Activated CD8-positive, alpha-beta memory T cell treated with anti-CD3 and anti-CD28 coated beads for 1 hour (primary cell): ENCODE measurements around the gene TTLL11.

ENCODE experiments used
- DNase-seq, 2 donors: peaks; one replicate each; pipeline ENCODE4 v3.0.0-alpha.2; 2020; ENCODE audit warnings: low read depth in 1 of 2; ENCODE audit errors: extremely low read depth in 1 of 2

Gene TTLL11

DNA sequence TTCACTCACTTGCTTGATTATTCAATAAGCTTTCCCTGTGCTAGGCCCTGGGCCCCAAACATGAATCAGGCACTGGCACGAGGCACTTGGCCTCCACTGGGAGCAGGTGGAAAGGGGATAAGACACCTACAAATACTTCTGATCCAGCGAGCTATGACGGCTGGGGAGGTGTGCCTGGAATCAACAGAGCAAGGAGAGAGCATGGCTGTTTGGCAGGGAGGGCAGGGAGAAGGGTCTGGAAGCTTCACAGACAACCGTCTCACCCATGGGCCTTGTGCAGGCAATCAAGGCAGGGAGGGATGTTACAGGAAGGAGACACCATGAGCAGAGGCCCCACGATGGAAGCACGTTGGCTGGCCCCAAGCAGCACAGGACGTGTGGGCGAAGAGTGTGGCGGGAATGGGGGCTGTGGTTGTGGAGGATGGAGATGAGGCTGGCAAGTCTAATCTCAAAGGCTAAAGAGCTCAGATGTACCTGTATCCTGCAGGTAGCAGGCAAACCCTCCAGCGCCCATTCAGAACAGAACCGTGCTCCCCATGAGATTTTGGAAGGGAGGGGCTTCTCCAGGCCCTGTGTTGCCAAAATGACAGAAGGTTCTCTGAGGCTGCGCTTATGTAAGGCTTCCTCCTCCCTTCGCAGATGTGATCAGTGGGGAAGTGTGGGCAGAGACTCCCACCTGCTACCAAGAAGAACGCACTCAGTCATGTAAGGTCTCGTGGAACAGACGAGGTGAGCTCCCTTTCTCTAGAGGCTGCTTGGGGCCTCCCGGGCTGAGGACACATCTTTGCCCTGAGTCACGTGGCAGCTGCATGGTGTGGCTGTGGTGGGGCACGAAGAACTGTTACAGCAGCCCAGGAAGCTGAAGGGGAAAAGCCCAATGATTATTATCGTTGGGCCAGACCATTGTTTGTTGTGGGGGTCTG, 252.0 kb downstream of the TTLL11 start:
- no peak for DNase-seq

GRCh38 chr9:121839726-121840500, 253.2 kb downstream of the TTLL11 start:
- no peak for DNase-seq

DNA sequence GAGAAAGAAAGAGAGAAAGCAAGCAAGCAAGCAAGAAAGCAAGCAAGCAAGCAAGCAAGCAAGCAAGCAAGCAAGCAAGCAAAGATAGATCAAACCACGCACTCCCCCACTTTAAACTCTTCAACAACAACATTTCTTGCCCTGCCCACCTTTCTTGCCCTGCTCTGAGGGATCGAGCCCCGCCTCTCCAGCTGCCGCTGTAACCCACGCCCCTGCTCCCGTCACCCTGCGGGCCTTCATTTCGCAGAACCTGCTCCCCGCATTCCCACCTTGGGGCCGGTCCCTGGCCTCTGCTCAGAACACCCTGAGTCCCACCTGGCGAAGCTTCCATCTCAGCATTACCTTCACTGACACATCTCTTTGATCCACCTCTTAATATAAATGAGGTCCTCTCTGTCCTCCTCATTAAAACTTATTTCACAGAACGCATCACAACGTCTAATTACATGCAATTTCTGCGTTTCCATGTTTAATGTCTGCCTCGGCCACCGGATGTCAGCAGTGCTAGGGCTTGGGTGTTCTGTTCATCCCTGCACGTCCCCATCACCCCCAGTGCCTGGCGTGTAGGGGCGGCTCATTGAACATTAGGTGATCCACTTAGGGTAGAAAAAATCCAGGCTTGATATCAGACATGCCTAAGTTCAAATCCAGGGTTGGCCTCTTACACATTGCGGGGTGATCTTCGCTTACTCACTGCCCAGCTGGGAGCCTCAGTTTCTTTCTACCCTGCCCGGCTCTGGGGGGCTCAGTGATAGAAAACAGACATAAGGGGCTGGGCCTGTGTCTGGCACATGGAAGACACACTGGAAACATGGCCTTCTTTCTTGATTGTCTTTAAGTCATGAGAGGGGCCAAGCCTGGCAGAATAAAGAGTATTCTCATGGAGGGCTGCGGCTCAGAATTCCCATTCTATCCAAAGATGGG, 254.1 kb downstream of the TTLL11 start:
- DNase-seq: no peak

- DNase-seq: no peak
These were observed 255.8 kb downstream of the TTLL11 start for GRCh38 chr9:121837113-121837961.

DNA sequence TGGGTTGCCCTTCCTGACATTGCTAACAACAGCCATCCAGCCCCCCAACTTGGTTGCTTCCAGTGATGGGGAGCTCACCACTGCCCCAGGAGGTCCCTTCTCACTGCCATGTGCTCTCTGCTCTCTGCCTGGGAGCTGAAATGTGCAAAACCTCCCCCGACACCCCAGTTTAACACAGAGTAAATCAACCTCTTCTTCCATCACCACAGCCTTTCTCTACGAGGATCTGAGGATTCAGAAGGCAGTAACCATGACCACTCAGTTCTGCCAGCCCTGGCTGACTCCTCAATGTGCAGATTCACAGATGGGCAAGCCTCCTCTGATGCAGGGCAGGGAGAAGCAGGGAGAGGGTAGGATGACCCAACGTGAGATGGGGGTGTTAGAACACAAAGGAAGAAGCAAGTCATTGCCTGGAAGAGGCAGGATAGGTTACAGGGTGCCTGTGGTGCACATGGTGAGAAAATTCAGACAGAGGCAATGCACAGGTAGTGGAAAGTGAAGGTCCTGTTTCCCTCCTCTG, 256.7 kb downstream of the TTLL11 start:
- no peak for DNase-seq

DNA sequence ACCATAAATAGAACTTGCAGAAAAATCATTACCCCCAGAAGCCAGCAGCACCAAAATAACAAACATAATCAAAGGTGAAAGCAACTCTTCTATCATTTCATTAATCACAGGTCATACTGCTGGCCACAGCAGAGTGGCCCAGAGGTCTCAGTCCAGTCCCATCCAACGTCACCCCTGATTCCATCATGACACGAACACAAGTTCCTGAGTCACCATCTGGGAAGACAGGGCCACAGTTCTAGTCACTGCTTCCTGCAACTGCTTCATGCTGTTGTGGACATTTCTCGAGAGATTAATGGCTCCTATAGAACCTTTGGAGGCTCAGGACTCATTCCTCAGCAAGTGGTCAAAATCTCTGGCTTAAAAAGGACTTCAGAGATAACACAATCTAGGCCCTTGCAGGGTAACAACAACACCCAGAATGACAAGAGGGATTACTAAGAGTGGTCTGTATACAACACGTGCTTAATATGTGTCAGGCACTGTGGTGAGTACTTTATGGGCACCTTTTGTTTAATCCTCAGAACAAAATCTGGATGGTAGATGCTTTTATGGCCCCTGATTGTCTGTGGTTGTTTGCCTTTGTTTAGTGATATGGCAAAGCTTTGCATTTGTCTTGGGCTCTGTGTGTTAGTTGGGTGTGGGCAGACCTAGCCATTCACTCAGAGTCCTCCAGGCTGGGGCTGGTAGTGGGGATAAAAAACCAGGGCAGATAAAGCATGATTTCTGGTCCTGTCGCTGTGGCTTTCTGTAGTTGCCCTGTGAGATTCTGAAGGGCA, 257.3 kb downstream of the TTLL11 start:
- DNase-seq: no peak

DNA sequence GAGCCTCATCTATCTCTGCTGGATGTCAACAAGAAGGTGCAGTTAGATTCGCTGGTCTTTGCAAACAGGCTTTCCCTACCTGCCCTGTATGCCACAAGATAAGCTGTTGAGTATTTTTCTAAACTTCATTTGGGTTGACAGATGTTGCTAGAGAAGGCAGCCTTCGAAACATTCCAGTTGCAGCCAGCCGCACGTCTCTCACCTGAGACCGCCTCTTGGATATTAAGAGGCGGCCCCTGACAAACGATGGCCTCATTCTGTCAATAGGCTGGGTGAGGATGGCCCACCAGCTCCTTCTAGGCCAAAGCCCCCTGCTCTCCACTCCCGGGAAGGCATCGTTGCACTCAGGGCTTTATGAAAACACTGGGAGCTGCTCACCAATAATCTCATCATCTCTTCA, 260.0 kb downstream of the TTLL11 start:
- DNase-seq: no peak

- DNase-seq: no peak
These were observed 261.2 kb downstream of the TTLL11 start for GRCh38 chr9:121831869-121832268.

DNA sequence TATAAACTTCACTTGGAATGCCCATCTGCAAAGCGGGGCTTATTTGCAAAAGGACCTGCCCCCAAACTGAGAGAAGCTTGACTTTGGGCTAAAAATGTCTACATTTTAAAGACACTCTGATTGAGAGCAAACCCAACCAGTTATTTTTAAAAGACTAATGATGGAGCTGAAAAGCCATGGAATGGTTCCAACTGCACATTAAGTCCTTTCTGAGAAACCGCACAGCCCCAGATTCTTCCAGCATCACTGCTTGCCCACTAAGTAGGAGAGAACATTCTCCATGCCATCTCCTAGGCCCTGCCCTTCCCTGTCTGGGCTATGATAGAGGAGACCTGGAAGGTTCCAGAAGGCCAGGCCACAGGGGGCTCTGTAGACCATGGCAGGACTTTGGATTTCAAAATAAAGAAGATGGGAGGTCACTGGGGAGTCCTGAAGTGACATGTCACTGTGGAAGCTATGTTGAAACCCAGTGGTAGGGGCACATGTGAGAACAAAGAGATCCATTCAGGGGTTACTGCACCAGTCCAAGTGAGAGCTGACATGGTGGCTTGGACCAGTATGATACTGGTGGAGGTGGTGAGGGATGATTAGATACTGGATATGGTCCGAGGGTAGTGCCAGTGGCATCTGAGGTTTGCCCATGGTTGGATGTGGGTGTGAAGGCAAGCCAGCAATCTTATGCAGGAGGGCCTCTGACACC, 262.5 kb downstream of the TTLL11 start:
- DNase-seq: no peak

DNA sequence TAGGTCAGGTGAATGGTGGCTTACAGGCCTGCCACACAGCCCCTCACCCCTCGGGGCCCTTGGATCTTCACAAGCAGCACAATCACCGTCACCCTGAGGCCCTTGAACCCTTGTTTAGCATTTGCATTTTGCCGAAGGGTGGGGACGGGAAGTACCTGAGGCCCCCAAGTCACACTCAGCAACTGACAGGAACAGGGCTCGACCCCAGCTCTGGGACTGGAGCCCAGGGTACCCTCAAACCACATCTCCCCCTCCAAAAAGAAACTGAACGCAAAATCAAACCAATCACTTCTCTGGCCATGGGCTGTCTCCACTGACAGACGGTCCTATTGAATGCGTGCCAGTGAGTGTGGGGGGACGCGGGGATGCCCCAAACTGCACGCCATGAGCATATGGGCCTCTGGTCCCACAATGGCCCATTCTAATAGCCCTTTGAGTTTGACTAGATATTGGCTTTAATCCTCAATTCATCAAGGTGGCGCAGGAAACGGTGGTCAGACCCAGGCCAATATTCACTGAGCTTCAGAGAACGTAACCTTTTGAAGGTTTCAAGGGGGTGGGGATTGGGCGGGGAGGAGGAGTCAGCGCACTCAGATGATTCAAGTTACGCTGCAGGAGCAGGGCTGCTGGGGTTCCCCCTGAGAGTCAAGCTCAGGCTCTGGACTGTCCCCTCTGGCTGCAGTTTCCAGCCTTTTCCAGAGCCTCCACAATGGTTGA, 265.7 kb downstream of the TTLL11 start:
- no peak for DNase-seq

DNA sequence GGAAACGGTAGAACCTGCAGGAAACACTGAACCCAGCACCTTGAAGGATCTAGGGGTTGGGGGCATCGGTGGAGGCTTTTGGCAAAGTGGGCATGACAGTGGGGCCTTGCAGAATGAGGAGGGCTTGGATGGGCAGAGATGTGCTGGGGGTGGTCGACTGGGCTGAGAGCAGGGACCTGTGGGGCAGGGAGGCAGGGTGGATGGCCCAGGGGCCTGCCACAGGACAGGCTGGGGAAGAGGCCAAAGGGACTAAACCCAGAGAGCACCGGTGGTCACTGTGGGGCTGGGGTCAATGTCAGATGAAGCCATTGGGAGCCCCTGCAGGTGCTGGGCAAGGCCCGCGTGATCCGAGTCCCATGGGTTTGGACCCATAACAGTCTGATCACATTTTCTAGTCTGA, 266.4 kb downstream of the TTLL11 start:
- no peak for DNase-seq

DNA sequence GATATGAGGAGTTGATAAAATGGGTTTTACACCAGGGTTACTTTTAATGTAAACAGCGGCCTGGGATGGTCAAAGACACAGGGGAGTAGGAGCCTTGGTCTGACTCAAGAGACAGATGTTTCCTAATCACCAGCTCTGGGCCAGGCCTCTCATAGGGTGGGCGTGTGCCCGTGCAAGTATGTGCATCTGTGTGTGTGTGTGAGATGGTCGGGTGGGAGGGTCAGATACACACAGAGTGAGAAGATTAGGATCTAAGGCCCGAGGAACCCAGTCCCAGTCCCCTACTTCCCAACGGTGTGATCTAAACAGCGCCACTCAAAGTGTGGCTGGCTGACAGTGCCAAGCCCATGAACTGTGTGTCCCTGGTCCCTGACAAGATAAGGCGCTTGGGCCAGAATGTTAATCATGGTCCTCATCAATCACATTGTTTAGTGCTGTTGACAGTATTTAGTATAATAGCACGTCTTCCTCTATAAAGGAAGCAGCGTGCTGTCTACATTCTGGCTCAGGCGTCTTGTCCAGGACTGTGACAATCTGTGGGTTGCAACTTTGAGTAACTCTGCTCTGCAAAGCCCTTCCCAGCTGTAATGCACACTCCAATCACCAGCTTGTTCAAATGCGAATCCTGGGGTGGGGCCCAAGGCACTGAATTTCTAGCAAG, 267.9 kb downstream of the TTLL11 start:
- DNase-seq: no peak

DNA sequence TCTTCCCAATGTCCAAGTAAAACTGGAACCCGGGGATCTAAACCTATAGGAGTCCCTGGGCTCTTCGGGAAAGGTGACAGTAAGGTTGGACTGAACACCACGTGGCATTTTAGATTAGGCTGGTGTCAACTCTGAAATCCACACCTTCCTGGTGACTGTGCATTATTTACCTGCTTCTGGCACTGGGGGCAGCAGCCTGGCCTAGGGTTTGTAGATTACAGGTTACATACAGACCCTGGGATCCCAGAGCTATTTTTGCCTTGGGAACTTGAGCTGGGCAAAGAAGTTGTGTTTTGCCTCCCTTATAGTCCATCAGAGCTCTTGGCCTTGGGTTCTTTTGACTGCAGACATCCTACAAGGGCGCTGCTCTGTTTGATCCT, 268.5 kb downstream of the TTLL11 start:
- DNase-seq: no peak

GRCh38 chr9:121823451-121824169, 269.5 kb downstream of the TTLL11 start:
- DNase-seq: no peak

GRCh38 chr9:121822093-121823085, 270.7 kb downstream of the TTLL11 start:
- DNase-seq: no peak
